Measurements from ENCODE around the gene POF1B.

The POF1B gene

DNA sequence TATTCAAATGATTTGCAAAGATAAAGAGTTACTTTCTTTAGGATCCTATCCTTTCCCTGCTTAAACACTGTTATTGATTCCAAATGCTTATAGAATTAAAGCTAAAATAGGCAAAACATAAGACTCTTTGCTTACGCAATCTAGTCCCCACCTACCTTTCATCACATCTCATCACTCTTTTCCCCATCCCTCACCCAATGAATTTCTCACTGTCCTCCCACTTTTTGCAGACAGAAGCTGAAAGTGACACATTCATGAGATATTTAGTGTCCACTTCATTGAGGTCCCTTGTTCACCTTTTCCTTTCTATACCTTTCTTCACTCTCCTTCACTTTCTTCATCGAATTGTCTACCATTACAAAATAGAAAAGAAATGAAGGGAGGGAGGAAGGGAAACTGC is 136.3 kb downstream of the POF1B start:
- DNase-seq: no peak

All from NCI-H446 treated with DMSO at 0.1 percent for 48 hours (cell line).